GM12878 (cell line): ENCODE data around the gene TEC. TPM values are rescaled to one million over a fixed set of nuclear protein-coding genes. Genes with fewer than 3 reads are reported as not detected.

Experiments
- ATAC-seq: fragments of 200-7000 bp; cut with Tn5 transposase; 3 replicates; pipeline ENCODE4 v1.9.1; 2020; ENCODE audit warnings: mild to moderate bottlenecking, moderate library complexity
- BruUV-seq: library from RNA; stranded (reverse); fragments of 400-500 nt; replicated peaks from 2 replicates; lab custom pipeline; 2021; lab: Mats Ljungman, UMichigan
- CTCF ChIA-PET: fragments of 300-600 bp; sonication (Branson Sonifier 250); formaldehyde crosslinking; extraction: SDS; loops from one replicate; lab custom pipeline; 2021; ENCODE audit warnings: inconsistent platforms; lab: Yijun Ruan, JAX
- POLR2A ChIA-PET: fragments of 350-600 bp; formaldehyde crosslinking; extraction: SDS; loops from one replicate; lab custom pipeline; 2021; ENCODE audit warnings: inconsistent platforms; lab: Charles Lee
- RAD21 ChIA-PET: fragments of 300-600 bp; sonication (Branson Sonifier 250); formaldehyde crosslinking; loops from one replicate; lab custom pipeline; 2023; ENCODE audit warnings: antibody characterized with exemption; ENCODE audit not compliant: unreplicated experiment; lab: Charles Lee
- SMC1A ChIA-PET: fragments of 300-600 bp; sonication (Branson Sonifier 250); formaldehyde crosslinking; loops from one replicate; lab custom pipeline; 2023; ENCODE audit not compliant: unreplicated experiment, uncharacterized antibody; lab: Charles Lee
- DNase-seq: peaks from one replicate; pipeline ENCODE4 v3.0.0-alpha.2; 2011; ENCODE audit warnings: low read depth, low spot score
- FAIRE-seq: peaks from 3 replicates; lab custom pipeline; 2011; peaks lifted over from hg19 to GRCh38; lab: Jason Lieb, UNC
- H2AFZ ChIP-seq: 2 replicates; pipeline ENCODE4 v1.6.0; 2011; ENCODE audit warnings: low read depth, low read length, control low read depth; ENCODE audit not compliant: control insufficient read depth
- H3K27ac ChIP-seq: 2 replicates; pipeline ENCODE4 v1.5.1; 2011; ENCODE audit warnings: control low read depth; ENCODE audit not compliant: control insufficient read depth, insufficient read depth
- H3K27me3 ChIP-seq, 2 experiments: replicated peaks in 1 of 2; 2 replicates each; pipeline versions ENCODE4 v1.6.0 to v1.6.1; 2011; ENCODE audit warnings: low read length in 1 of 2; ENCODE audit not compliant: control insufficient read depth in 2 of 2, insufficient read depth in 2 of 2
- H3K36me3 ChIP-seq, 2 experiments: 2 replicates each; pipeline ENCODE4 v1.5.1; 2011; ENCODE audit warnings: low read length in 1 of 2; ENCODE audit not compliant: control insufficient read depth in 2 of 2, insufficient read depth in 2 of 2
- H3K4me1 ChIP-seq: 2 replicates; pipeline ENCODE4 v1.6.1; 2011; ENCODE audit warnings: mild to moderate bottlenecking, low read length, moderate library complexity, mixed read lengths; ENCODE audit not compliant: control insufficient read depth, insufficient read depth
- H3K4me2 ChIP-seq: 2 replicates; pipeline ENCODE4 v1.6.0; 2011; ENCODE audit warnings: control low read depth; ENCODE audit not compliant: control insufficient read depth, insufficient read depth
- H3K4me3 ChIP-seq: fragments of 200-600 bp; sonication (generic); 2 replicates; pipeline ENCODE4 v1.5.1; 2016
- H3K79me2 ChIP-seq: 2 replicates; pipeline ENCODE4 v1.6.0; 2011; ENCODE audit warnings: low read length; ENCODE audit not compliant: control insufficient read depth, insufficient read depth
- H3K9ac ChIP-seq: 2 replicates; pipeline ENCODE4 v1.8.0; 2011; ENCODE audit warnings: low read length, control low read depth, mixed read lengths; ENCODE audit not compliant: control insufficient read depth, insufficient read depth
- H3K9me3 ChIP-seq: replicated peaks from 3 replicates; pipeline ENCODE4 v1.5.1; 2011; ENCODE audit warnings: mild to moderate bottlenecking, low read length; ENCODE audit not compliant: control insufficient read depth, insufficient read depth
- H4K20me1 ChIP-seq: 2 replicates; pipeline ENCODE4 v1.6.0; 2011; ENCODE audit not compliant: control insufficient read depth, insufficient read depth
- CHD1 ChIP-seq: IDR thresholded peaks from 2 replicates; pipeline ENCODE4 v1.6.1; 2012; ENCODE audit warnings: low read depth, low read length, improper control_type of control experiment
- CUX1 ChIP-seq: IDR thresholded peaks from 2 replicates; pipeline ENCODE4 v1.6.1; 2012; ENCODE audit warnings: improper control_type of control experiment, low read depth, low read length; ENCODE audit not compliant: insufficient replicate concordance
- E4F1 ChIP-seq: fragments of 450-650 bp; IDR thresholded peaks from 2 replicates; pipeline ENCODE4 v1.6.1; 2018; ENCODE audit warnings: borderline replicate concordance, mild to moderate bottlenecking; ENCODE audit not compliant: partially characterized antibody
- FOS ChIP-seq: IDR thresholded peaks from 3 replicates; pipeline ENCODE4 v1.6.1; 2011; ENCODE audit warnings: borderline replicate concordance; ENCODE audit not compliant: insufficient read length; ENCODE audit errors: extremely low read depth
- HDGF ChIP-seq: fragments of 450-650 bp; IDR thresholded peaks from 2 replicates; pipeline ENCODE4 v1.6.1; 2016; ENCODE audit warnings: antibody characterized with exemption
- IRF4 ChIP-seq: IDR thresholded peaks from 2 replicates; pipeline ENCODE4 v1.6.1; 2011; ENCODE audit warnings: low read depth, low read length
- JUND ChIP-seq: IDR thresholded peaks from 2 replicates; pipeline ENCODE4 v1.6.1; 2012; ENCODE audit warnings: low read depth, mild to moderate bottlenecking, low read length, improper control_type of control experiment, moderate library complexity
- MAX ChIP-seq: IDR thresholded peaks from 2 replicates; pipeline ENCODE4 v1.6.1; 2012; ENCODE audit warnings: low read depth, low read length, improper control_type of control experiment
- MTA3 ChIP-seq: IDR thresholded peaks from 2 replicates; pipeline ENCODE4 v1.6.1; 2012; ENCODE audit warnings: low read length, inconsistent platforms, borderline replicate concordance
- PAX8 ChIP-seq: fragments of 450-650 bp; IDR thresholded peaks from 2 replicates; pipeline ENCODE4 v1.6.1; 2017; ENCODE audit warnings: mild to moderate bottlenecking, moderate library complexity
- POU2F2 ChIP-seq: IDR thresholded peaks from 3 replicates; pipeline ENCODE4 v1.6.1; 2011; ENCODE audit warnings: low read depth, mild to moderate bottlenecking, low read length, borderline replicate concordance
- RB1 ChIP-seq: fragments of 450-650 bp; formaldehyde crosslinking; IDR thresholded peaks from 2 replicates; pipeline ENCODE4 v1.6.1; 2017; ENCODE audit warnings: mild to moderate bottlenecking, borderline replicate concordance
- RBBP5 ChIP-seq: fragments of 200-600 bp; sonication (generic); conservative IDR thresholded peaks from 2 replicates; pipeline ENCODE4 v1.6.1; 2016
- SMARCA5 ChIP-seq: fragments of 450-650 bp; IDR thresholded peaks from 2 replicates; pipeline ENCODE4 v1.6.1; 2017; ENCODE audit warnings: mild to moderate bottlenecking
- TARDBP ChIP-seq: IDR thresholded peaks from 2 replicates; pipeline ENCODE4 v1.6.1; 2016; ENCODE audit warnings: borderline replicate concordance
- WRNIP1 ChIP-seq: IDR thresholded peaks from 2 replicates; pipeline ENCODE4 v1.6.1; 2011; ENCODE audit warnings: low read depth, low read length, improper control_type of control experiment, borderline replicate concordance
- ZBED1 ChIP-seq: IDR thresholded peaks from 2 replicates; pipeline ENCODE4 v1.6.1; 2016; ENCODE audit warnings: borderline replicate concordance
- ZNF622 ChIP-seq: fragments of 450-650 bp; IDR thresholded peaks from 2 replicates; pipeline ENCODE4 v1.6.1; 2017; ENCODE audit warnings: mild to moderate bottlenecking, inconsistent platforms
- ZZZ3 ChIP-seq: IDR thresholded peaks from 2 replicates; pipeline ENCODE4 v1.6.1; 2011; ENCODE audit warnings: low read depth; ENCODE audit not compliant: control insufficient read depth, insufficient read length
- WGBS: methylation state at CpG from one replicate; pipeline ENCODE4 v1.1.6; 2016; ENCODE audit warnings: low lambda C conversion rate; ENCODE audit not compliant: insufficient replicate concordance, insufficient coverage; ENCODE audit errors: missing lambda C conversion rate; 5-methylcytosine and 5-hydroxymethylcytosine counted together
- in situ Hi-C: fragments of 300-500 bp; cut with MboI; formaldehyde crosslinking; loops from 9 replicates; pipeline ENCODE4 v1.14.3; 2018; ENCODE audit warnings: mixed read lengths
- intact Hi-C: fragments of 100-400 bp; cut with micrococcal nuclease; formaldehyde crosslinking; loops from one replicate; pipeline ENCODE4 v1.14.2; 2022; ENCODE audit not compliant: unreplicated experiment
- polyA plus RNA-seq, 11 experiments: library from polyadenylated mRNA; depleted of rRNA in 4 of 11; unstranded in 6 of 11; stranded (reverse) in 5 of 11; fragments of >200 nt; fragmentation: Nextera tagmentation in 4 of 11; fragmentation: Illumina TruSeq in 1 of 11; extraction: Ambion mirVana in 4 of 11; extraction: Trizol in 1 of 11; gene quantifications; 1 replicate in 1 of 11; 2 replicates in 10 of 11; pipeline versions ENCODE4 v1.2.1 to v1.2.3, GENCODE V29; 2011 to 2016; ENCODE audit warnings: inconsistent platforms in 2 of 11, missing spikeins in 2 of 11, low read depth in 1 of 11
- total RNA-seq, 4 experiments: library from RNA; depleted of rRNA in 3 of 4; stranded (reverse); fragments of >200 nt in 3 of 4; fragmentation: Illumina TruSeq in 1 of 4; extraction: Trizol in 1 of 4; gene quantifications; 2 replicates each; pipeline versions ENCODE4 v1.2.1 to v1.2.3, GENCODE V29; 2013 to 2021

TEC gene
- total and polyA plus RNA-seq, 10 of the 15 experiments (the other 5 are each of a cell fraction or from before 2014, with no cell fraction given) = 7.4 to 27.2 (median 17.1) TPM

GRCh38 chr4:48191758-48192157 lies 77.9 kb downstream of the TEC start:
- WGBS = 29% methylated on average over 1 of the region's 1 CpG
- CTCF ChIA-PET = interaction anchor here (0.6 to 6.9 kb wide), 11 partner anchors 10 to 98 kb away, joined by 3 to 35 read pairs (median 4); no protein-coding TSS in a partner anchor
- POLR2A ChIA-PET = interaction anchor here (1.0 to 8.6 kb wide), 5 partner anchors 8 to 83 kb away, joined by 3 to 113 read pairs (median 5); no protein-coding TSS in a partner anchor
- H3K9ac ChIP-seq = no peak overlapping the region
- H3K36me3 ChIP-seq = peaks cover 0 to 11% of the 10 kb centered on the region in 2 experiments; a peak in 2 of 4 replicates
- H3K4me2 ChIP-seq = 0 out of 2 replicates have a peak overlapping the region, but pooled peaks have one; percentile 11
- FAIRE-seq = no peak
- no TSS peak for BruUV-seq
- H3K4me3 ChIP-seq = no peak overlapping the region
- in situ Hi-C loops (no loop called here), intact Hi-C loops (loop anchor here (5.0 kb wide), 1 partner anchor 151 kb away; the partner anchor contains the start of gene SLAIN2)
- H3K27me3 ChIP-seq = no peaks in the 10 kb centered on the region
- no peaks in the 10 kb centered on the region for H4K20me1 ChIP-seq
- no peak for ATAC-seq
- no peak overlapping the region; the same call in 1 of the 2 replicates for H3K27ac ChIP-seq
- RAD21 ChIA-PET = interaction anchor here (1.1 to 10.8 kb wide), 6 partner anchors 14 to 98 kb away, joined by 4 to 147 read pairs (median 7); no protein-coding TSS in a partner anchor
- peaks cover 93% of the 10 kb centered on the region for H3K79me2 ChIP-seq
- H3K4me1 ChIP-seq = peaks cover 46% of the 10 kb centered on the region
- no peaks in the 10 kb centered on the region; the same call in 2 of the 3 replicates for H3K9me3 ChIP-seq
- SMC1A ChIA-PET = interaction anchor here (1.0 to 2.8 kb wide), 9 partner anchors 12 to 83 kb away, joined by 3 to 20 read pairs (median 6); no protein-coding TSS in a partner anchor
- H2AFZ ChIP-seq = no peak overlapping the region
- no peak for DNase-seq
- TF ChIP-seq RBBP5 (no peak), FOS (no peak), JUND (no peak), WRNIP1 (no peak), ZBED1 (no peak), TARDBP (no peak), POU2F2 (no peak), CUX1 (no peak), RB1 (no peak), MTA3 (no peak), E4F1 (no peak), CHD1 (no peak), MAX (no peak), SMARCA5 (no peak), ZNF622 (no peak), IRF4 (no peak), ZZZ3 (no peak), HDGF (no peak), PAX8 (no peak)
